ENCODE measurements around the gene MICALL2.

- TF ChIP-seq, protein P1, sequence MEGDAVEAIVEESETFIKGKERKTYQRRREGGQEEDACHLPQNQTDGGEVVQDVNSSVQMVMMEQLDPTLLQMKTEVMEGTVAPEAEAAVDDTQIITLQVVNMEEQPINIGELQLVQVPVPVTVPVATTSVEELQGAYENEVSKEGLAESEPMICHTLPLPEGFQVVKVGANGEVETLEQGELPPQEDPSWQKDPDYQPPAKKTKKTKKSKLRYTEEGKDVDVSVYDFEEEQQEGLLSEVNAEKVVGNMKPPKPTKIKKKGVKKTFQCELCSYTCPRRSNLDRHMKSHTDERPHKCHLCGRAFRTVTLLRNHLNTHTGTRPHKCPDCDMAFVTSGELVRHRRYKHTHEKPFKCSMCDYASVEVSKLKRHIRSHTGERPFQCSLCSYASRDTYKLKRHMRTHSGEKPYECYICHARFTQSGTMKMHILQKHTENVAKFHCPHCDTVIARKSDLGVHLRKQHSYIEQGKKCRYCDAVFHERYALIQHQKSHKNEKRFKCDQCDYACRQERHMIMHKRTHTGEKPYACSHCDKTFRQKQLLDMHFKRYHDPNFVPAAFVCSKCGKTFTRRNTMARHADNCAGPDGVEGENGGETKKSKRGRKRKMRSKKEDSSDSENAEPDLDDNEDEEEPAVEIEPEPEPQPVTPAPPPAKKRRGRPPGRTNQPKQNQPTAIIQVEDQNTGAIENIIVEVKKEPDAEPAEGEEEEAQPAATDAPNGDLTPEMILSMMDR (IDR thresholded peaks at IDR 0.05), result no peak
- TF ChIP-seq POLR2A (IDR thresholded peaks at IDR 0.05), result no peak
Measured at GRCh38 chr7:1492640-1493039, 33.4 kb upstream of the MICALL2 start.

Data from right lobe of liver (tissue), 4 donors.